A549 treated with dexamethasone at 1 μM for 4 hours (cell line): Measurements from ENCODE around the gene INPP5D. TPM values are rescaled to one million over a fixed set of nuclear protein-coding genes. Genes with fewer than 3 reads are reported as not detected.

Source experiments
- total RNA-seq: library from RNA; stranded (reverse); fragments of 200-300 nt; extraction: Qiagen RNA extraction; gene quantifications from 5 replicates; pipeline ENCODE4 v1.2.3, GENCODE V29; 2022

The INPP5D gene
- total RNA-seq: 0.40 to 0.70 TPM (median 0.62 TPM) in 5 replicates

GRCh38 chr2:233059797-233060500, at the start of gene INPP5D:
Gene INPP5D, plus strand, starts transcription at chr2:233060342. Its CDS starts 137 bp downstream, at chr2:233060479.

GRCh38 chr2:233013027-233013461, 47.1 kb upstream of the INPP5D start, which contains the start of gene NGEF:
Gene NGEF, minus strand, starts transcription at chr2:233013256. Its CDS starts 38,366 bp downstream, at chr2:232974890.

GRCh38 chr2:233032551-233033320, 27.4 kb upstream of the INPP5D start, which contains the start of gene NEU2:
Gene NEU2, plus strand, starts transcription at chr2:233032672. Its CDS starts 0 bp downstream, at chr2:233032672.

GRCh38 chr2:233251306-233252116, 191.4 kb downstream of the INPP5D start, which contains the start of gene ATG16L1:
Gene ATG16L1, plus strand, starts transcription at chr2:233251673. Its CDS starts 155 bp downstream, at chr2:233251828.

Other genes starting within 250 kb of the INPP5D start
- gene SNORC, start 190.1 kb upstream of the INPP5D start, total RNA-seq: 4.2 to 8.2 TPM (median 6.8 TPM) in 5 replicates
- 12.6 to 17.0 TPM (median 14.6 TPM) in 5 replicates for gene NGEF, start 47.1 kb upstream of the INPP5D start, total RNA-seq
- not detected in 5 replicates for gene NEU2, start 27.7 kb upstream of the INPP5D start, total RNA-seq
- gene ATG16L1, start 191.3 kb downstream of the INPP5D start, total RNA-seq: 32.5 to 43.3 TPM (median 39.6 TPM) in 5 replicates
- 0.24 TPM in 1 of 5 replicates, not detected in the others for gene SAG, start 247.5 kb downstream of the INPP5D start, total RNA-seq